WERI-Rb-1 (cell line): ENCODE data around the gene KLK7.

Source experiments
- DNase-seq: peaks from one replicate; pipeline ENCODE4 v3.0.0-alpha.2; 2020
- H3K27ac ChIP-seq: fragments of 250-450 bp; sonication (Bioruptor Pico); 2 replicates; pipeline ENCODE4 v1.5.1; 2020; ENCODE audit warnings: mild to moderate bottlenecking, moderate library complexity
- H3K27me3 ChIP-seq: fragments of 250-450 bp; sonication (Bioruptor Pico); 2 replicates; pipeline ENCODE4 v1.5.1; 2021; ENCODE audit warnings: mild to moderate bottlenecking, low read depth, moderate library complexity; ENCODE audit not compliant: insufficient read depth, severe bottlenecking
- H3K36me3 ChIP-seq: fragments of 250-450 bp; sonication (Bioruptor Pico); 2 replicates; pipeline ENCODE4 v1.5.1; 2020; ENCODE audit warnings: mild to moderate bottlenecking, moderate library complexity
- H3K4me3 ChIP-seq: 2 replicates; pipeline ENCODE4 v1.5.1; 2011; ENCODE audit warnings: low read depth, mild to moderate bottlenecking, control low read depth, low read length
- H3K9me3 ChIP-seq: fragments of 250-450 bp; sonication (Bioruptor Pico); 2 replicates; pipeline ENCODE4 v1.5.1; 2021; ENCODE audit warnings: mild to moderate bottlenecking, moderate library complexity; ENCODE audit not compliant: severe bottlenecking
- CTCF ChIP-seq: IDR thresholded peaks from 2 replicates; pipeline ENCODE4 v1.5.1; 2011; ENCODE audit warnings: low read depth, mild to moderate bottlenecking, control low read depth, inconsistent platforms, low read length

KLK7 gene

GRCh38 chr19:50983625-50984292, at the start of gene KLK7:
TSS of gene KLK7 (minus strand) at chr19:50983917. CDS start at chr19:50982399, 1,518 bp downstream.
- Histone ChIP-seq H3K36me3 (no peaks in the 10 kb centered on the region), H3K27me3 (peaks cover 63% of the 10 kb centered on the region), H3K4me3 (no peak within 1 kb of the TSS), H3K27ac (no peak within 1 kb of the TSS), H3K9me3 (no peaks in the 10 kb centered on the region)
- DNase-seq = no peak
- TF ChIP-seq CTCF = no peak

DNA sequence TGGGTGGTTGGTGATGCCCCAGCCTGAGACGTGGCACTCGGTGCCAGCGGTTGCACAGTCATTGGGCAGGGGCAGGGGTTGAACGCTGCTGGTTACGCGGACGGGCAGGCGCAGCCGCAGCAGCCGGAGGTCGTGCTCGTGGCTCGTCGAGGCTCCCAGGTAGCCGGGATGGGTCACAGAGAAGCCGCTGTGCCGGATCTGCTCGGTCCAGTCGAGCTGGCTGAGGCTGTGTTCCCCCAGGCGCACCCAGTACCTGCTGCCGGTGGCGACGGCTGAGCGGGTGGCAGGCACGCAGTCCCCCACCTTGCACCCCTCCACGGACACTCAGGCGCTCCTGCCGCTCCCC, 48.1 kb upstream of the KLK7 start:
- H3K4me3 ChIP-seq = no peak overlapping the region
- no peak overlapping the region for H3K27ac ChIP-seq
- H3K27me3 ChIP-seq = peaks cover 85% of the 10 kb centered on the region
- no peaks in the 10 kb centered on the region for H3K36me3 ChIP-seq
- TF ChIP-seq CTCF = no peak
- H3K9me3 ChIP-seq = no peaks in the 10 kb centered on the region
- no peak for DNase-seq

- peaks cover 85% of the 10 kb centered on the region for H3K27me3 ChIP-seq
- TF ChIP-seq CTCF = no peak
These were observed 47.6 kb upstream of the KLK7 start for GRCh38 chr19:51031220-51031879.

DNA sequence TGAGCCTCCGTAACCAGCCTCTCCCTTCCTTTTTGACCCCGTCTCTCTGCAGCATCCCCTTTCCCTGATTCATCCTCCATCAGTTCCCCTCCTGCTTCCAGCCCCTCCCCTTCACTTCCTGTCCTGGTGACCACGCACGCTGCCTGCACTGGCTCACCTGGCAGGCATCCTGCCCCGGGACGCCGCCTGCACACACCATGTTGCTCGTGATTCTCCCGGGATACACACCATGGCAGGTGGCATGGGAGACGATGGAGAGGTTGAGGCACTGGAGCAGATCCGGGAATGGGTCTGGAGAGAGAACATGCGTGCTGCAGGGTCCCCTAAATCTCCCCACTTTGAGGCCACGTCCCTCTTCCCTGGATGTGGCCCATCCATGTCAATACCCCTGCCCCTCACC, 46.9 kb upstream of the KLK7 start:
- TF ChIP-seq CTCF = no peak
- Histone ChIP-seq H3K27ac (no peak overlapping the region), H3K9me3 (no peaks in the 10 kb centered on the region), H3K4me3 (no peak overlapping the region), H3K36me3 (no peaks in the 10 kb centered on the region), H3K27me3 (peaks cover 85% of the 10 kb centered on the region)
- no peak for DNase-seq

More at GRCh38 chr19:51031220-51031879, 47.6 kb upstream of the KLK7 start:
- Histone ChIP-seq H3K36me3 (no peaks in the 10 kb centered on the region), H3K4me3 (no peak overlapping the region), H3K9me3 (no peaks in the 10 kb centered on the region), H3K27ac (no peak overlapping the region)
- DNase-seq = no peak

DNA sequence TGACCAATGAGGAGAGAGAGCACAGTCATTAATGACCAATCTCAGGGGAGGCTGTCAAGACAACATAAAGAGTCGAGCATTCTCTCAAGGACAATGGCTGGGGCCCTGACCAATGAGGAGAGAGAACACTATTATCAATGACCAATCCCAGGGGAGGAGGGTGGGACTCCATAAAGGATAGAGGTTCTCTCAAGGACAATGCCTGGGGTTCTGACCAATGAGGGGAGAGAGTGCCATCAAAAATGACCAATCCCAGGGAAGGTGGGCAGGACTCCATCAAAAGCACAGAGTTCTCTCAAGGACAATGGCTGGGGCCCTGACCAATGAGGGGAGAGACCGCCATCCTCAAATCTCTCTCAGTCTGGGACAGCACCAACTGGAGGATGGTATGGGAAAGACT, 46.0 kb upstream of the KLK7 start:
- H3K27ac ChIP-seq = no peak overlapping the region
- TF ChIP-seq CTCF = no peak
- H3K27me3 ChIP-seq = peaks cover 79% of the 10 kb centered on the region
- DNase-seq = no peak
- no peak overlapping the region for H3K4me3 ChIP-seq
- no peaks in the 10 kb centered on the region for H3K9me3 ChIP-seq
- H3K36me3 ChIP-seq = no peaks in the 10 kb centered on the region
